ENCODE results near the gene TNIK.

- TF ChIP-seq POLR2A (IDR thresholded peaks at IDR 0.05) = no peak
- TF ChIP-seq, protein P1, sequence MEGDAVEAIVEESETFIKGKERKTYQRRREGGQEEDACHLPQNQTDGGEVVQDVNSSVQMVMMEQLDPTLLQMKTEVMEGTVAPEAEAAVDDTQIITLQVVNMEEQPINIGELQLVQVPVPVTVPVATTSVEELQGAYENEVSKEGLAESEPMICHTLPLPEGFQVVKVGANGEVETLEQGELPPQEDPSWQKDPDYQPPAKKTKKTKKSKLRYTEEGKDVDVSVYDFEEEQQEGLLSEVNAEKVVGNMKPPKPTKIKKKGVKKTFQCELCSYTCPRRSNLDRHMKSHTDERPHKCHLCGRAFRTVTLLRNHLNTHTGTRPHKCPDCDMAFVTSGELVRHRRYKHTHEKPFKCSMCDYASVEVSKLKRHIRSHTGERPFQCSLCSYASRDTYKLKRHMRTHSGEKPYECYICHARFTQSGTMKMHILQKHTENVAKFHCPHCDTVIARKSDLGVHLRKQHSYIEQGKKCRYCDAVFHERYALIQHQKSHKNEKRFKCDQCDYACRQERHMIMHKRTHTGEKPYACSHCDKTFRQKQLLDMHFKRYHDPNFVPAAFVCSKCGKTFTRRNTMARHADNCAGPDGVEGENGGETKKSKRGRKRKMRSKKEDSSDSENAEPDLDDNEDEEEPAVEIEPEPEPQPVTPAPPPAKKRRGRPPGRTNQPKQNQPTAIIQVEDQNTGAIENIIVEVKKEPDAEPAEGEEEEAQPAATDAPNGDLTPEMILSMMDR (IDR thresholded peaks at IDR 0.05) = no peak
Observed at GRCh38 chr3:171228240-171228639, 232.0 kb downstream of the TNIK start.
